HL-60 (cell line): Measurements from ENCODE around the gene SNAPC4.
"Not testable (repeated sequence)": the region's sequence is repeated elsewhere in the genome, so short reads cannot be mapped to it uniquely, and the experiment has no call there.

Experiments
- DNase-seq, 2 experiments: peaks; one replicate each; pipeline ENCODE4 v3.0.0-alpha.2; 2010 to 2020; ENCODE audit warnings: low read depth in 1 of 2, low spot score in 1 of 2
- H3K27ac ChIP-seq: fragments of 250-450 bp; sonication (Bioruptor Pico); replicated peaks from 2 replicates; pipeline ENCODE4 v1.5.1; 2020; ENCODE audit warnings: mild to moderate bottlenecking, moderate library complexity
- H3K27me3 ChIP-seq: fragments of 250-450 bp; sonication (Bioruptor Pico); 2 replicates; pipeline ENCODE4 v1.5.1; 2021; ENCODE audit warnings: mild to moderate bottlenecking, moderate library complexity; ENCODE audit not compliant: insufficient read depth, poor library complexity, severe bottlenecking
- H3K4me3 ChIP-seq: replicated peaks from 2 replicates; pipeline ENCODE4 v1.5.1; 2011; ENCODE audit warnings: mild to moderate bottlenecking, control low read depth, low read length; ENCODE audit not compliant: insufficient read depth
- GABPA ChIP-seq: IDR thresholded peaks from 2 replicates; pipeline ENCODE4 v1.6.1; 2012; ENCODE audit warnings: low read depth
- POLR2AphosphoS5 ChIP-seq: IDR thresholded peaks from 2 replicates; pipeline ENCODE4 v1.6.1; 2012; ENCODE audit warnings: low read depth
- SPI1 ChIP-seq: IDR thresholded peaks from 2 replicates; pipeline ENCODE4 v1.6.1; 2012; ENCODE audit warnings: low read depth, mild to moderate bottlenecking, borderline replicate concordance
- TF ChIP-seq, protein P1 (sequence below): IDR thresholded peaks from 2 replicates; pipeline ENCODE4 v1.6.1; 2012; ENCODE audit warnings: low read depth; ENCODE audit not compliant: insufficient replicate concordance
- TF ChIP-seq, protein P2 (sequence below): IDR thresholded peaks from one replicate; pipeline ENCODE4 v1.5.1; 2011; ENCODE audit warnings: low read length, control low read depth, inconsistent platforms; ENCODE audit not compliant: insufficient read depth

Gene SNAPC4

DNA sequence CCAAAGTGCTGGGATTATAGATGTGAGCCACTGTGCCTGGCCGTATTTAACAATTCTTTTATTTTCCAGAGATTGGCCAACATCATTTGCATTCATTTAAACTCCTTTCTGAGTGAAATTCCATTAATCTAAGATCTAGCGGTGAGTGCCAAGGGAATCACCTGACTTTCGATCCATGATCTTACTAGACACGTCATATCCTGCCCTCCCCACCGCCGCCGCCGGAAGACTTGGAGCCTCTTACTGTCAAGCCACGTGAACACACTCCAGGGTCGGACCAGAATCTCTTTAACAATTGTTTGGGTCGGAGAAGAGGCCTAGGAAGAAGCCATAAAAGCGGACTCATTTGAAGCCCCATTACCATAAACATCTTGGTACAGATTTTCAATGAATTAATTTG, 26.8 kb upstream of the SNAPC4 start:
- TF ChIP-seq GABPA (no peak), SPI1 (no peak), POLR2AphosphoS5 (no peak)
- TF ChIP-seq, protein P1, sequence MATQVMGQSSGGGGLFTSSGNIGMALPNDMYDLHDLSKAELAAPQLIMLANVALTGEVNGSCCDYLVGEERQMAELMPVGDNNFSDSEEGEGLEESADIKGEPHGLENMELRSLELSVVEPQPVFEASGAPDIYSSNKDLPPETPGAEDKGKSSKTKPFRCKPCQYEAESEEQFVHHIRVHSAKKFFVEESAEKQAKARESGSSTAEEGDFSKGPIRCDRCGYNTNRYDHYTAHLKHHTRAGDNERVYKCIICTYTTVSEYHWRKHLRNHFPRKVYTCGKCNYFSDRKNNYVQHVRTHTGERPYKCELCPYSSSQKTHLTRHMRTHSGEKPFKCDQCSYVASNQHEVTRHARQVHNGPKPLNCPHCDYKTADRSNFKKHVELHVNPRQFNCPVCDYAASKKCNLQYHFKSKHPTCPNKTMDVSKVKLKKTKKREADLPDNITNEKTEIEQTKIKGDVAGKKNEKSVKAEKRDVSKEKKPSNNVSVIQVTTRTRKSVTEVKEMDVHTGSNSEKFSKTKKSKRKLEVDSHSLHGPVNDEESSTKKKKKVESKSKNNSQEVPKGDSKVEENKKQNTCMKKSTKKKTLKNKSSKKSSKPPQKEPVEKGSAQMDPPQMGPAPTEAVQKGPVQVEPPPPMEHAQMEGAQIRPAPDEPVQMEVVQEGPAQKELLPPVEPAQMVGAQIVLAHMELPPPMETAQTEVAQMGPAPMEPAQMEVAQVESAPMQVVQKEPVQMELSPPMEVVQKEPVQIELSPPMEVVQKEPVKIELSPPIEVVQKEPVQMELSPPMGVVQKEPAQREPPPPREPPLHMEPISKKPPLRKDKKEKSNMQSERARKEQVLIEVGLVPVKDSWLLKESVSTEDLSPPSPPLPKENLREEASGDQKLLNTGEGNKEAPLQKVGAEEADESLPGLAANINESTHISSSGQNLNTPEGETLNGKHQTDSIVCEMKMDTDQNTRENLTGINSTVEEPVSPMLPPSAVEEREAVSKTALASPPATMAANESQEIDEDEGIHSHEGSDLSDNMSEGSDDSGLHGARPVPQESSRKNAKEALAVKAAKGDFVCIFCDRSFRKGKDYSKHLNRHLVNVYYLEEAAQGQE = no peak
- TF ChIP-seq, protein P2, sequence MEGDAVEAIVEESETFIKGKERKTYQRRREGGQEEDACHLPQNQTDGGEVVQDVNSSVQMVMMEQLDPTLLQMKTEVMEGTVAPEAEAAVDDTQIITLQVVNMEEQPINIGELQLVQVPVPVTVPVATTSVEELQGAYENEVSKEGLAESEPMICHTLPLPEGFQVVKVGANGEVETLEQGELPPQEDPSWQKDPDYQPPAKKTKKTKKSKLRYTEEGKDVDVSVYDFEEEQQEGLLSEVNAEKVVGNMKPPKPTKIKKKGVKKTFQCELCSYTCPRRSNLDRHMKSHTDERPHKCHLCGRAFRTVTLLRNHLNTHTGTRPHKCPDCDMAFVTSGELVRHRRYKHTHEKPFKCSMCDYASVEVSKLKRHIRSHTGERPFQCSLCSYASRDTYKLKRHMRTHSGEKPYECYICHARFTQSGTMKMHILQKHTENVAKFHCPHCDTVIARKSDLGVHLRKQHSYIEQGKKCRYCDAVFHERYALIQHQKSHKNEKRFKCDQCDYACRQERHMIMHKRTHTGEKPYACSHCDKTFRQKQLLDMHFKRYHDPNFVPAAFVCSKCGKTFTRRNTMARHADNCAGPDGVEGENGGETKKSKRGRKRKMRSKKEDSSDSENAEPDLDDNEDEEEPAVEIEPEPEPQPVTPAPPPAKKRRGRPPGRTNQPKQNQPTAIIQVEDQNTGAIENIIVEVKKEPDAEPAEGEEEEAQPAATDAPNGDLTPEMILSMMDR = no peak
- Histone ChIP-seq H3K27ac (no peak overlapping the region), H3K4me3 (no peak overlapping the region), H3K27me3 (no peaks in the 10 kb centered on the region)
- DNase-seq = no peak

GRCh38 chr9:136425367-136425766, 25.4 kb upstream of the SNAPC4 start:
- H3K27me3 ChIP-seq, H3K4me3 ChIP-seq, H3K27ac ChIP-seq, DNase-seq: not testable (repeated sequence)

- TF ChIP-seq POLR2AphosphoS5 = no peak
- no peak for TF ChIP-seq GABPA
- TF ChIP-seq, protein P2 = no peak
- TF ChIP-seq, protein P1 = no peak
- TF ChIP-seq SPI1 = no peak
- Histone ChIP-seq H3K4me3 (no peak overlapping the region), H3K27me3 (no peaks in the 10 kb centered on the region), H3K27ac (no peak overlapping the region)
- DNase-seq = no peak
Observed at GRCh38 chr9:136424750-136425362, 24.9 kb upstream of the SNAPC4 start.

GRCh38 chr9:136423432-136424146, 23.6 kb upstream of the SNAPC4 start:
- H3K27ac ChIP-seq = no peak overlapping the region
- H3K4me3 ChIP-seq = no peak overlapping the region
- DNase-seq = no peak
- no peak for TF ChIP-seq GABPA
- 0 out of 2 replicates have a peak, but pooled peaks have one; percentile 6 for TF ChIP-seq POLR2AphosphoS5
- H3K27me3 ChIP-seq = no peaks in the 10 kb centered on the region
